Progenitor cell of endocrine pancreas (in vitro differentiated cells): ENCODE data around the gene DDX42. TPM values are rescaled to one million over a fixed set of nuclear protein-coding genes. Genes with fewer than 3 reads are reported as not detected.

ENCODE experiments used
- DNase-seq: peaks from one replicate; pipeline ENCODE4 v3.0.0; 2021; ENCODE audit warnings: low spot score; ENCODE audit not compliant: unreplicated experiment
- H3K27ac Mint-ChIP-seq: 2 replicates; pipeline ENCODE4 v1.8.0; 2021; ENCODE audit warnings: mild to moderate bottlenecking, moderate library complexity, mixed read lengths
- H3K27me3 Mint-ChIP-seq: 2 replicates; pipeline ENCODE4 v1.8.0; 2021; ENCODE audit warnings: mixed read lengths
- H3K36me3 Mint-ChIP-seq: 2 replicates; pipeline ENCODE4 v1.8.0; 2022; ENCODE audit warnings: mixed read lengths; ENCODE audit not compliant: insufficient read depth
- H3K4me1 Mint-ChIP-seq: 2 replicates; pipeline ENCODE4 v1.8.0; 2021; ENCODE audit warnings: low read depth, mixed read lengths
- H3K4me3 Mint-ChIP-seq: 2 replicates; pipeline ENCODE4 v1.8.0; 2021; ENCODE audit warnings: low read depth, mild to moderate bottlenecking, moderate library complexity, mixed read lengths
- H3K9me3 Mint-ChIP-seq: 2 replicates; pipeline ENCODE4 v1.8.0; 2021; ENCODE audit warnings: low read depth, mixed read lengths
- CTCF ChIP-seq: fragments of 200-600 bp; sonication (generic); IDR thresholded peaks from one replicate; pipeline ENCODE4 v1.5.0; 2021; ENCODE audit warnings: antibody characterized with exemption, mild to moderate bottlenecking; ENCODE audit not compliant: unreplicated experiment
- total RNA-seq: library from RNA; stranded (reverse); gene quantifications from 2 replicates; pipeline ENCODE4 v1.2.1, GENCODE V29; 2021

DDX42 gene
- total RNA-seq, 1 donor from 2014 or later, result 189 TPM

DNA sequence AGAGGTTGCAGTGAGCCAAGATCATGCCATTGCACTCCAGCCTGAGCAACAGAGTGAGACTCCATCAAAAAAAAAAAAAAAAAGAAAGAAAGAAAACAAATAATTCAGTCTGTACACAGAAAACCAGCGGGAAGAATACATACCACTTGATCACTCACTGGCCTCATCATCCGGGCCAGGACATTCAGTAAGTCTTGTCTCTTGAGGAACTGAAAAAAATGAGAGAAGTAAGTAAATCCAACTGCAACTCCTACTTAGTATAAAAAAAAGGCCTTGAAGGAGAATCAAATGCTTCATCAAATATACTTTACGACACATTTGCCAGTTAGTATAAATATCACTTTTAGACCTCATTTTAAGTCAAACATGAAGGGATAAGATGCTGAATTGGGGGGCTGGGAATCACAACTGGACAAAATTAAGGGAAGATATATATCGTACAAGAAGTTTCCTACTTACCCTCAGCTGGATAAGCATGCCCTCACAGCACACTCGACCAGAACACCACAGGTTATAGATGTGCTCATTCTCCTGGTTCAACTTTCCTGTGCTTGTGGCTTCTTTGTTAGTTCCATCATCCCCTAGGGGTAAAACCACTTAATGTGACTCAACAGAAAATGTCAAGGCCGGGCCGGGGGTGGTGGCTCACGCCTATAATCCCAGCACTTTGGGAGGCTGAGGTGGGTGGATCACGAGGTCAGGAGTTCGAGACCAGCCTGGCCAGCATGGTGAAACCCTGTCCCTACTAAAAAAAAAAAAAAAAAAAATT, 13.0 kb upstream of the DDX42 start:
- Mint-ChIP-seq H3K27me3 (no peaks in the 10 kb centered on the region), H3K4me3 (no peak overlapping the region), H3K4me1 (peaks cover 6% of the 10 kb centered on the region), H3K9me3 (no peaks in the 10 kb centered on the region), H3K36me3 (peaks cover 32% of the 10 kb centered on the region), H3K27ac (no peak overlapping the region)
- DNase-seq, result no peak
- TF ChIP-seq CTCF, result no peak

DNA sequence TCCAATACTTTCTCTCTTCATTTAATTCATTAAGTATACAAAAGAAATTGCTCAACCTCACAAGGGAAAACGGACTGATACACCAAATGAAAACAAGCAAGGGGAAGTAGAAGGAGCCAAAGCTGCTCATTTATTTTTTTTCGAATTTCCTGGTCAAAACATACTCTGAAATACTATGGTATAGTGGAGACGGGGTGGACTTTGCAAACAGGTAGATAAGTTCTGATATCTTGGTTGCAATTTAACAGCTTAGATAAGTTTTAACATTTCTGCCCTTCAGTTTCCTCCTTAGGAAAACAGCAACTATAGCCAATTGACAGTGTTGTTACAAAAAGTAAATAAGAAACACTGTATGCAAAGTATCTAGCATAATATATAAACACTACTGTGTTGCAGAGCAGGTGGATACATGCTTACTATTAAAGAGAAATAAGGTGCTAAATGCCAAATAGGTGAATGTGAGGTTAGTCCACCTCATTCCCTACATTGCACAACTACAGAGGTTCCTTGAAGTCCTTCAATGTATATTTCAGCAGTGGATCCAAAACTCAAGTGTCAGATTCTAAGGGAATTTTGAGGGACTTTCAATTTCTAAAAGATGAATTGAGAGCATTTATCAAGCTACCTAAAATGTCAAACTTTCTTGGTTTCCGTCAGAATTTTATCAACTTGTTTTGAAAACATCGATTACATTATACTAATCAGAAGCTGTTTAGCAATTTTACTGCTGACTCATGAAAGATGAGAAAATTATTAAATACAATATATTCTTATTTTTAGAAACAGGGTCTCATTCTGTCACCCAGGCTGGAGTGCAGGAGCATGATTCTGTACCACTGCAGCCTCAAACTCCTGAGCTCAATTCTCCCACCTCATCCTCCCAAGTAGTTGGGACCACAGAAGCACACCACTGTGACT, 11.6 kb upstream of the DDX42 start:
- Mint-ChIP-seq H3K4me1 (peaks cover 7% of the 10 kb centered on the region), H3K36me3 (peaks cover 31% of the 10 kb centered on the region), H3K4me3 (no peak overlapping the region), H3K27ac (peak overlapping the region; percentile 65), H3K27me3 (no peaks in the 10 kb centered on the region), H3K9me3 (no peaks in the 10 kb centered on the region)
- no peak for TF ChIP-seq CTCF
- no peak for DNase-seq

GRCh38 chr17:63764716-63765115, 9.3 kb upstream of the DDX42 start:
- TF ChIP-seq CTCF, result no peak
- Mint-ChIP-seq H3K4me1 (peaks cover 7% of the 10 kb centered on the region), H3K36me3 (peaks cover 25% of the 10 kb centered on the region)

GRCh38 chr17:63766754-63767153, 7.2 kb upstream of the DDX42 start:
- Mint-ChIP-seq H3K27ac (peak overlapping the region; percentile 59), H3K4me3 (no peak overlapping the region), H3K27me3 (no peaks in the 10 kb centered on the region), H3K9me3 (no peaks in the 10 kb centered on the region), H3K4me1 (peaks cover 11% of the 10 kb centered on the region), H3K36me3 (peaks cover 19% of the 10 kb centered on the region)
- DNase-seq, result no peak
- no peak for TF ChIP-seq CTCF

More at GRCh38 chr17:63764716-63765115, 9.3 kb upstream of the DDX42 start:
- no peak overlapping the region for H3K27ac Mint-ChIP-seq
- H3K4me3 Mint-ChIP-seq, result no peak overlapping the region
- H3K9me3 Mint-ChIP-seq, result no peaks in the 10 kb centered on the region
- no peaks in the 10 kb centered on the region for H3K27me3 Mint-ChIP-seq
- no peak for DNase-seq

- no peaks in the 10 kb centered on the region for H3K27me3 Mint-ChIP-seq
- H3K27ac Mint-ChIP-seq, result no peak overlapping the region
- DNase-seq, result no peak
- peaks cover 10% of the 10 kb centered on the region for H3K4me1 Mint-ChIP-seq
- no peaks in the 10 kb centered on the region for H3K9me3 Mint-ChIP-seq
- H3K4me3 Mint-ChIP-seq, result no peak overlapping the region
- H3K36me3 Mint-ChIP-seq, result peaks cover 13% of the 10 kb centered on the region
- TF ChIP-seq CTCF, result no peak
Measured at GRCh38 chr17:63768433-63768832, 5.5 kb upstream of the DDX42 start.
